IgD-negative memory B cell (primary cell): ENCODE measurements around the gene KRT79. TPM values are rescaled to one million over a fixed set of nuclear protein-coding genes. Genes with fewer than 3 reads are reported as not detected.

Experiments
- H3K27ac Mint-ChIP-seq, 3 donors: one replicate each; pipeline ENCODE4 v1.8.0; 2020 to 2022; ENCODE audit warnings: mild to moderate bottlenecking in 3 of 3, mixed read lengths in 3 of 3, moderate library complexity in 1 of 3
- H3K27me3 Mint-ChIP-seq: one replicate; pipeline ENCODE4 v1.8.0; 2021; ENCODE audit warnings: mixed read lengths
- H3K36me3 Mint-ChIP-seq: one replicate; pipeline ENCODE4 v1.8.0; 2020; ENCODE audit warnings: mild to moderate bottlenecking, mixed read lengths
- H3K4me1 Mint-ChIP-seq, 3 donors: one replicate each; pipeline ENCODE4 v1.8.0; 2020 to 2022; ENCODE audit warnings: mixed read lengths in 3 of 3, mild to moderate bottlenecking in 1 of 3
- H3K4me3 Mint-ChIP-seq, 4 donors: one replicate each; pipeline ENCODE4 v1.8.0; 2020 to 2022; ENCODE audit warnings: mild to moderate bottlenecking in 4 of 4, mixed read lengths in 4 of 4, moderate library complexity in 3 of 4
- H3K9me3 Mint-ChIP-seq, 3 donors: one replicate each; pipeline ENCODE4 v1.8.0; 2020 to 2021; ENCODE audit warnings: mixed read lengths in 3 of 3, mild to moderate bottlenecking in 1 of 3
- polyA plus RNA-seq: library from polyadenylated mRNA; unstranded; fragments of 300-500 nt; fragmentation: Illumina TruSeq; gene quantifications from one replicate; pipeline ENCODE4 v1.2.3, GENCODE V29; 2021

Gene KRT79
- polyA plus RNA-seq, 1 donor from 2014 or later: not detected

DNA sequence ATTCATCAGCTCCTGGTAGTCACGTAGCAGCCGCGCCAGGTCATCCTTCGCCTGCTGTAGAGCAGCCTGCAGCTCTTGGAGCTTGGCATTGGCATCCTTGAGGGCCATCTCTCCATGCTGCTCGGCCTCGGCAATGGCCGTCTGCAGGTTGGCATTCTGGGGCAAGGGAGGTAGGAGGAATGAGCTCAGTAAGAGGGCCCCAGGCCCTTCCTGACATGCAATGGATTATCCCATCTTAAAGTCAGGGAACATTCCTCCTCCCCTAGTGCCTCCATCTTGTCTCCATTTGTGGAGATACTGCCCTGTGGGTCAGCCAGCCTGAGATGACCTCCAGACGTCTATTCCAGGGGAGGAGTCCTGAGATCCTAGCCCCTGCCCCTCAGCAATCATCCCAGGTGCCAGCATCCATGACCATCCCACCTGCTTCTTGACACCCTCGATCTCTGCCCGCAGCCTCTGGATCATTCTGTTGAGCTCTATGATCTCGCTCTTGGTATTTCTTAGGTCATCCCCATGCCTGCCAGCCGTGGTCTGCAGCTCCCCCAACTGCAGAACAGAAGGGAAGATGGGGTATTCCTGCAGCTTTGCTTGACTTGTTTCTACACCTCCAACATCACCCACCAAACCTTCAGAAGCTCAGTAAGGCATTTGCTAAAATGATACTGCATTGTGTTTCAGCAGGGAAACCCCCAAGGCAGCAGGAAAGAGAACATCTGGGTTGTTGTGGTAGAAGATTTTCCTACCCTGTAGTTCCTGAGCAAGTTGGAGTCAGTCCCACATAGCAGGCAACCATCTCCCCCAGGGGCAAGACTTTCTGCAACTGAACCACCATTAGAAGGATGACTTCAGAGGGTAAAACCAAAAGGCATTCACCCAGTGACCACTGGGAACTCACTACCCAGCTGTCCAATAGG is 42.6 kb downstream of the KRT79 start:
- H3K4me1 Mint-ChIP-seq: peaks cover 0 to 9% (median 0%) of the 10 kb centered on the region in 3 donors
- peak overlapping the region in 1 of 3 donors; percentile 76 for H3K27ac Mint-ChIP-seq
- H3K9me3 Mint-ChIP-seq: no peaks in the 10 kb centered on the region
- H3K36me3 Mint-ChIP-seq: no peaks in the 10 kb centered on the region
- no peak overlapping the region for H3K4me3 Mint-ChIP-seq
- peaks cover 28% of the 10 kb centered on the region for H3K27me3 Mint-ChIP-seq

DNA sequence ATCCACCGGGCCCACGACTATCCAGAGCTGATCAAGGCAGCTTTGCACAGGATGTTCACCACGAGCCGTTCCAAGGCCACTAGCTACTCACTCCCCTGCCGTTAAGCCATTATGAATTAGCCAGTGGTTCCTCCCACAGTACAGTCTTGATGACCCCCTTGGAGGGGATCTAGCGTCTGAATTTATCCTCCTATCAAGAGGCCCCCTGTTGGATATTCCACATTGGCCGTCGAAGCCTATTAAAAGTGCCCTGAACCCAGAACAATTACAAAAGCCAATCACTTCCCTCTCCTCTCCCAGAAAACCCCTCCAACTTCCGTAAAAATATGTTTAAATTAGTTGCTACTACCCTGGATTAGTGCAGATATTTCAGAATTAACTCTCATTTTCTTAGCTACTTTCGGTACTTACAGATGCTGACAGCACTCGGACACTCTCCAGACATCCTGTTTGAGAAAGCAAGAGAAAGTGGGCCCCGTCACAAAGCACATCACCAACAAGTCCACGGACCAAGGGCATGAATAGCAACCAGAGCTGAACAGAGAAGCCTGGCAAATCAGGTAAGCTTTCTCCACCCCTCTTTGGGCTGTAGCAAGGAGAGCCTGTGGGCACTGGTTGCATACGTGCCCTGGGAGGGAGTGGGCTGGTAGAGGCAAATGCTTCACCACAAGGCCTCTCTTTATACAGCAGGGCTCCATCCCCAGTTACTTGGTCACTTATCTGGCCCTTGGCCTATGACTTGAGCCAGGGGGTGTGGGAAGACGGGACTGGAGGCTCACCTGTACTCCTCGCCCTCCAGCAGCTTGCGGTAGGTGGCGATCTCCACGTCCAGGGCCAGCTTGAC is 43.5 kb downstream of the KRT79 start:
- Mint-ChIP-seq H3K4me3 (no peak overlapping the region), H3K4me1 (peaks cover 0 to 9% (median 0%) of the 10 kb centered on the region in 3 donors), H3K36me3 (no peaks in the 10 kb centered on the region), H3K27ac (no peak overlapping the region), H3K27me3 (peaks cover 25% of the 10 kb centered on the region), H3K9me3 (peaks cover 0 to 2% (median 0%) of the 10 kb centered on the region in 3 donors)

DNA sequence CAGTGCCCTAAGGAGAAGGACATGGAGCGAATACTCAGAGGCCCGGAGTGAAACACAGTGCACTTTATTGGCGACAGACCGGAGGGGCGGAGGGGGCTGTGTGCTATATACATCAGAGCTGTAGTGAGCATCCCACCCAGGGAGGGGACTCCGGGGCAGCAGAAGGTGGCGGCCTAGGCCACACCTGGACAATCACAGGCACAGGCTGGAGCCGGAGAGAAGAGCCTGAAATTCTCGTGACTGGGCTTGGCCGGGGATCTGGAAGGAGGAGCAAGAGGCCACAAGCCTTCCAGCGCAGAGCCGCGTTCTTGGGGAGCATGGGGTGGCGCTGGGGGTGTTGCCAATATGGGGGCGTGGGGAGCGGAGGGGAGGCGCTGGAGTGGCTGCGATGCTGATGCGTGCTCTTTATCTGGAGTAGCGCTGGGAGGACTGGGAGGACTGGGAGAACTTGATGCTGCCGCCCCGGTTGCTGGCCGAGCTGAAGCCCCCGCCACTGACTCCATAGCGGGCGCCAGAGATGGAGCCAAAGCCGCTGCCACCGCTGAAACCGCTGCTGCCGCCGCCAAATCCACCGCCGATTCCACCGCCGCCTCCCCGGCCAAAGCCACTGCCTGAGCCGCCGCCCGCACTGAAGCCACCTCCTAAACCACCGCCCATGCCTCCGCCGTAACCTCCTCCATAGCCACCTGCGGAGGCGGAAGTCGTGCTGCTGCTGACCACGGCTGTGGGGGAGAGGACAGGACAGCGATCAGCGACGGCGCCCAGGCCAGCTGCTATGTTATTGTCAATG is 44.3 kb downstream of the KRT79 start:
- Mint-ChIP-seq H3K9me3 (peaks cover 0 to 3% (median 1%) of the 10 kb centered on the region in 3 donors), H3K4me1 (peaks cover 0 to 9% (median 0%) of the 10 kb centered on the region in 3 donors), H3K27me3 (peaks cover 28% of the 10 kb centered on the region), H3K36me3 (no peaks in the 10 kb centered on the region), H3K27ac (peak overlapping the region in 1 of 3 donors; percentile 36), H3K4me3 (peak overlapping the region in 1 of 4 donors; percentile 24)

DNA sequence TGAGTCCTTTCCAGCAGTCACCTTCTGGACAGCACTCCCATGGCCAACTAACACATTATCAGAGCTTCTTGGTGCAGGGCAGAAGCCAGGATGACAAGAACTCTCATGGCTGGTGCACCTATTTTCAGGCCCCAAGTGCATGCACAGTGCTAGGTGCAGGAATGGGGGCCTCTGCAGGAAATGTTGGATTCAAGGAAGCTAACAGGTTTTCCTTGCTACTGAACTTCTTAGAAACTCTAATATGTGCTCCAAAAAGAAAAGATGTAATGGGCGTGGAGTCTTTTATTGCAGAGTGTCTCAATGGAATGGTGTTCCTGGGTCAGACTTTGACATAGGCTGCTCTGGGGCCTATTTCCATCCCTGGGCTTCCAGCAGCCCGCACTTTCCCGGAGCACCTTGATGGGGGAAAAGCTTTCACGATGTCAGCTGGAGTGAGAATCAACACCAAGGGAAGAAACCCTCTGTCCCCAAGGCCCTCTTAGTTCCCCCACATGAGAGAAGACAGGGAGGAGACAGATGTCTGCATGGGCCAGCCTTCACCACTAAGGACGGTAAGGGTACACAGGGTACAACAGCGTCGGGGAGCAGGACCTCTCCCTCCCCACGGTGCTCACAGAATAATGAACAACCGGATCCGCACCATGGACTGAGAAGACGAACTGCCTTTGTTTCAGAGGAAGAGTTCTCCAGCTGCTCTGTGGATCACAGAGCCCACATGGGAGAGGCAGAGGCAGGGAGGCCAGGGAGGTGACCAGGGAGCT is 45.1 kb downstream of the KRT79 start:
- no peak overlapping the region for H3K27ac Mint-ChIP-seq
- H3K4me3 Mint-ChIP-seq: peak overlapping the region in 1 of 4 donors; percentile 24
- H3K27me3 Mint-ChIP-seq: peaks cover 26% of the 10 kb centered on the region
- no peaks in the 10 kb centered on the region for H3K36me3 Mint-ChIP-seq
- peaks cover 0 to 9% (median 0%) of the 10 kb centered on the region in 3 donors for H3K4me1 Mint-ChIP-seq
- peaks cover 0 to 3% (median 1%) of the 10 kb centered on the region in 3 donors for H3K9me3 Mint-ChIP-seq

DNA sequence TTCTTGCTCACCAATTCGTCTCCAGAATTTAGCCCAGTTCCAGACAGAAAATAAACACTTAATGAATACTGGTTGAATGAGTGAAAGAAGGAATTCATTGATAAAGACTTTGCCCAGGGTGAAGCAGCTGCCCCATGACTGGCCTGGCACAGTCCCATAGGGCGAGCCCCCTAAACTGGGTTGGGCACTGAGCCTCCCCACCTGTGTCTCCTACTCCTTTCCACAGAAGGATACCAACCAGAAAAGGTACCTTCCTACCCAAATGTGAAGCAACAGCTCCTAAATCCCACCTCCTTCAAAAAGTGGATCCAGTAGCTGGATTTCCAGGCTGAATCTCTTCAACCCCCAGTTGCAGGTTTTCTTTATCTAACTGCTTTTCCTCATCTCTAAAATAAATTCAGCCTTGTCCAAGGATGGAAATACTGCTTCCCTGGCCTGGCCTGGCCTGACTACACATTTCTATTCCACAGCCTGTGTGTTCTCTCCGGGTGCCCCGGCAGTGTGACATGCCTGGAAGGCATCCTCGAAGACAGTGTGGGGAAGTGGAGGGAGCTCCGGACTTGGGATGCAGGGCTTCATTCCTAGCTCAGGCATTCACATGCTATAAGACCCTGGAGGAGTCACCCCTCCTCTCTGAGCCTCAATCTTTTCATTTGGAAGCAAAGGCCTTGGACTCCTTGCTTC is 45.8 kb downstream of the KRT79 start:
- Mint-ChIP-seq H3K36me3 (no peaks in the 10 kb centered on the region), H3K27me3 (peaks cover 24% of the 10 kb centered on the region), H3K4me3 (no peak overlapping the region), H3K4me1 (peaks cover 0 to 9% (median 0%) of the 10 kb centered on the region in 3 donors), H3K27ac (no peak overlapping the region), H3K9me3 (peaks cover 0 to 3% (median 1%) of the 10 kb centered on the region in 3 donors)

DNA sequence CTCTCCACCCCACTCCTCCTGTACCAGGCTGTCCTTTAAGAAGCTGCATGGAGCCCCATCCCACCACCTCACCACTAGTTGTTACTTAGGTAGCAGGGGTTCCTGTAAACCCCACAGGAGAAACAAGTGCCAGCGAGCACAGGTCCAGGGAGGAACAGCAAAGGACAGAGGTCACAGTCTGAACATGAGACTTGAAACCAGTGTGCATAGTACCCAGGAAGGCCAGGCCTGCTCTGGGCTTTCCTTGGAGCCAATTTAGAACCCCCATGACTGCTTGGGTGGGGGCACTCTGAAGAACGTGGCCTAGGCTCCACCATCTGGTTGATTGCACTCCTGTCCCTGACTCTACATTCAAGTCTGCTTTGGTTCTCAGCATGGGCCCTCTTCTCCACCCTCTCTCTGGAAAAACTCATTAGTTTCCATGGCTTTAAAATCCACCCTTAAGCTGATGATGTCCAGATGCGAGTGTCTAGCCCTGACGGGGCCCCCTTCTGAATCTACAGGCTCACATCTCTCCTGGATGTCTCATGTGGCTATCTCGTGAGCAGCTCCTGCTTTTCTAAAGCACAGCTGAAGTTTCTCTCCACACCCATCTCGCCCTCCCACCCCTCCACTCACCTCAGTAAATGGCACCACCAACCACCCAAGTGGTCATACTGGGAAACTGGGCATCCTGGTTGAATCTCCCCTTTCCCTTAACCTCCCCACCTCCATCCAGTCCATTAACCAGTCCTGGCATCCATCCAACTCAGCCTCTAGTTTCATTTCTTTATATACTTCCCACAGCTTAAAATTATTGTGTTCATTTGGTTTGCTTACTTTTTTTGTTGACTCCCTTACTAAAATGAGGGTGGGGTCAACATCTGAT is 46.6 kb downstream of the KRT79 start:
- Mint-ChIP-seq H3K4me1 (peaks cover 0 to 9% (median 0%) of the 10 kb centered on the region in 3 donors), H3K27ac (no peak overlapping the region), H3K27me3 (peaks cover 21% of the 10 kb centered on the region), H3K4me3 (no peak overlapping the region), H3K9me3 (peaks cover 0 to 3% (median 1%) of the 10 kb centered on the region in 3 donors), H3K36me3 (no peaks in the 10 kb centered on the region)

DNA sequence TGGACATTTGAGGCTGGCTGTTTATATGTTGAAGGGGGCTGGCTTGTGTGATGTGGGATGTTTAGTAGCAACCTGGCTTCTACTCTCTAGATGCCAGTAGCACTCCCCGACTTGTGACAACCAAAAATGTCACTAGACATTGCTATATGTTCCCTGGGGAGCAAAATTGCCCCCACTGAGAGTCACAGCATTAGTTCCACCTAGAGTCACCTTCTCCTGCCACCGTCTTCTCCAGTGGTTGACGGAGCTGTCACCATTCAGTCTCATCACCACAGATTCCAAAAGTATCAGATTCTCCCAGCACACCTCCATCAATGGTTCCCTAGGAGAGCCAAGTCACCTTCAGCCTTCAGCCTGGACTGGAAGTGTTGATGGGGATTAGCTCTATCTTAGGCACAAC is 49.2 kb downstream of the KRT79 start:
- Mint-ChIP-seq H3K4me3 (no peak overlapping the region), H3K27ac (no peak overlapping the region), H3K36me3 (no peaks in the 10 kb centered on the region), H3K9me3 (peaks cover 0 to 3% (median 1%) of the 10 kb centered on the region in 3 donors), H3K27me3 (peaks cover 14% of the 10 kb centered on the region), H3K4me1 (peaks cover 0 to 6% (median 0%) of the 10 kb centered on the region in 3 donors)

DNA sequence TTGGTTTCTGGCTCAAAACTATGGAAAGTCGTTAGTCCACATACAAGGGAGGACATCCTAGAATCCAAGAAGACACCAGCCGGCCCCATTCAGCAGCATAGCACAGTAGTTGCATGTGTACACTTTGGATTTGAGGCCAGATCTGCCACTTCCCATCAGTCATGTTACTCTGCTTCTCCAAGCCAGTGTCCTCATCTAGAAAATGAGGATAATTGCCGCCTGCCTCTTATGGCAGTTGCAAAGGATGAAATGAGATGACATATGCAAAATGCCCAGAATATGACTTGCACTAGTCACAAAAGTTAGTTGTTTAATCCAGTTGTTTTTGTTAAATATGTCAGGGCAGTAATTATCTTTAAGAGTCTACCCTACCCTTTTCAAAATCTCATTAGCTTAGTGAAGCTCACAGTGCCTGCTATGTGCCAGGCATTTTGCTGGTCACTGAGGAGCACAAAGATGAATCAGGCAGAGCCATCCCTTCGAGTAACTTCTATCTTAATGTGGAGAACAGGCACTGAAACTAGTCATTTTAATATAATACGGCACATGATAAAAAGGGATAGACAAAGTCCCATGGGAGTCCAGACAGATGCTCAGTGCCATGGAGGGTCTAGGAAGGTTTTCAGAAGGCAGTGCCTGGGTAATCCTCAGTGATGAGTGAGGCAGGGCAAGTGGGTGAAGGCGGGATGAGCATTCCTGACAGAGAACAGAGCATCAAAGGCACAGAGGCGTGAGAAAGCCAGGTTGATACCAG is 50.4 kb downstream of the KRT79 start:
- Mint-ChIP-seq H3K27me3 (peaks cover 5% of the 10 kb centered on the region), H3K9me3 (peaks cover 0 to 3% (median 1%) of the 10 kb centered on the region in 3 donors), H3K4me3 (no peak overlapping the region), H3K4me1 (no peaks in the 10 kb centered on the region), H3K36me3 (no peaks in the 10 kb centered on the region), H3K27ac (no peak overlapping the region)

DNA sequence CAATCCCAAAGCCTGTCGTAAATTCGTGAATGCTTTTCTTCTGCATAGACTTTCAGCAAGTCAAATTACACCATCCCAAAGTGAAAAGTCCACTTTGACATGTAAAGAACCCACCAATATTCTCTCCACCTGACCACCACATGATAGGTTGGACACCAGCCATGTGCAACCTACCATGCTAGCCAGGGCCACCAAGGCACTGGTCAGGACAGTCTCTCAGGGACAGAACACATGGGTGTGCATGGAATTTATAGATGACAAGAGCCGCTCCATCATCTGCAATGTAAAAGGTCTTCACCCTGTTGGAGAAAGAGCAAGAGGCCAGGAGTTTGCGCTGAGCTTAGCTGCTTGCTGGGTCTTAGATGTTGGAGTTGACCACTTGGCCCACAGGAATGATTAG is 51.6 kb downstream of the KRT79 start:
- Mint-ChIP-seq H3K27ac (no peak overlapping the region), H3K9me3 (peaks cover 0 to 3% (median 1%) of the 10 kb centered on the region in 3 donors), H3K27me3 (peaks cover 2% of the 10 kb centered on the region), H3K4me3 (no peak overlapping the region), H3K4me1 (no peaks in the 10 kb centered on the region), H3K36me3 (no peaks in the 10 kb centered on the region)

DNA sequence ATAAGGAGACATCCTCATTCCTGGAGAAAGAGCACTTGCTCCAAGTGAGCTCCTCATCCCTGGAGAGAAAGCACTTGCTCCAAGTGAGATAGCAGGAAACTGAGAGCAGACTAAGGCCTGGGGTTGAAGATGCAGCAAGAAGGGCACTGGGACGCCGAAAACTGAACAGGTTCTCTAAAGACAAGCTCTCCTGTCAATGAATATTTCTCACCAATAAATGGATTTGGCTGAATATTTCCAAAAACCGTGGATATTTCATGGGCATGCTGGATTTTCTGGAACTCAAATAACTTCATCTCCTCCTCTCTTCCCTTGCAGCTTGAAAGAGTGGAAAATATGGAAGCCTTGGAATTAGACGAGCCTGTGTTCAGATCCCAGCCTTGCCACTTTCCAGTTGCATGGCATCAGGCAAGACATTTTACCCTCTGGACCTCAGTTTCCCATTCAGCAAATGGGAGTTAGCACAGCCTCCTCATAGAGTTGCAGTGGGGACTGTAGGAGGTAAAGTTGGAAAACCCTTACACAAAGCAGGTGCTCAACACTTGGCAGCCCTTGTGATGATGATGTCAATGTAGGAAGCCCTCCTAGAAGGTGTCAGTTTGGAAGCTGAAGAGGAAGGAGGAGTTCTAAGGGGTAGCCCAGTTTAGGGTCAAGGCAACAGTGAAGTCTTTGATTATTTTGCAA is 52.6 kb downstream of the KRT79 start:
- H3K27me3 Mint-ChIP-seq: peaks cover 4% of the 10 kb centered on the region
- no peaks in the 10 kb centered on the region for H3K4me1 Mint-ChIP-seq
- no peak overlapping the region for H3K27ac Mint-ChIP-seq
- H3K9me3 Mint-ChIP-seq: peaks cover 0 to 3% (median 1%) of the 10 kb centered on the region in 3 donors
- H3K36me3 Mint-ChIP-seq: no peaks in the 10 kb centered on the region
- no peak overlapping the region for H3K4me3 Mint-ChIP-seq

DNA sequence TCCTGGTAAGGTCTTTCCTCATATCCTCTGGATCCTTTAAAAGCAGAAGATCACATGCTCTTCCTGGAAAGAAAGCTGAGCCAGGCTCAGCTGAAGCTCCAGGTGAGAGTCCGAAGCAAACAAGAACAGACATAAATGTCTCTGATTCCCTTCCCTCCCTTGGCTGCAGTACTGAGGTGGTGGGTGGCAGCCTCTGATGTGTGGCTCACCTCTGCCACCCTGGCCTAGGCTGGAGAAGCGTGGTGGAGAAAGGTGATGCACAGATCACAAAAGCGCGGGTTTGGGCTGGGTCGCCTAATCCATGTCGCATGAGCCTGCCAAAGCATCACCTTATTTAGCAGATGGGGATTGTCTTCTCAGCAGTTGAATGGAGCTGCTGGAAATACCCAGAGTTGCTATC is 54.2 kb downstream of the KRT79 start:
- no peaks in the 10 kb centered on the region for H3K4me1 Mint-ChIP-seq
- no peaks in the 10 kb centered on the region for H3K36me3 Mint-ChIP-seq
- no peak overlapping the region for H3K27ac Mint-ChIP-seq
- no peak overlapping the region for H3K4me3 Mint-ChIP-seq
- H3K9me3 Mint-ChIP-seq: no peaks in the 10 kb centered on the region
- H3K27me3 Mint-ChIP-seq: peaks cover 3% of the 10 kb centered on the region

DNA sequence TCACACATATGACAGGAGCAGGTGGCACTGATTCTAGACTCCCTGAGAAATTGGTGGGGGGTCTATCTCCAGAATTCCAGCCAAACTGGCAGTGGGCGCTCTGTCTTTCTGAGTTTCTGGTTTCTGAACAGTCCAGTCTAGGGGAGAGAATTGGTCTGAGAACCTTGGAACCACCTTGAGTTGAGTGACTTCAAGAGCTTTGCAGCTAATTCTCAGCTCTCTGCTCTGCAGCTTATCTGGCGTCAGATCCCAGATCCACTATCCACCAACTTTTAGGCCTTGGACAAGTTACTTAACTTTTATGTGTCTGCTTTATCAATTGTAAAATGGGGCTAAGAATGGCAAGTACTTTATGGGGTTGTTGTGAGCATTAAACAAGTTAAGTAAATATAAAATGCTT is 55.3 kb downstream of the KRT79 start:
- H3K4me1 Mint-ChIP-seq: no peaks in the 10 kb centered on the region
- H3K27ac Mint-ChIP-seq: no peak overlapping the region
- H3K4me3 Mint-ChIP-seq: no peak overlapping the region
- peaks cover 3% of the 10 kb centered on the region for H3K27me3 Mint-ChIP-seq
- H3K36me3 Mint-ChIP-seq: no peaks in the 10 kb centered on the region
- H3K9me3 Mint-ChIP-seq: no peaks in the 10 kb centered on the region
